ENCODE data around the gene SPAG16. TPM values are rescaled to one million over a fixed set of nuclear protein-coding genes. Genes with fewer than 3 reads are reported as not detected.

SPAG16 gene
- total RNA-seq, 1 donor from 2014 or later: 7.6 TPM

- no peak for TF ChIP-seq CTCF (IDR thresholded peaks at IDR 0.05)
- Histone ChIP-seq H3K27ac (no peak overlapping the region), H3K36me3 (no peaks in the 10 kb centered on the region), H3K4me1 (peaks cover 0 to 5% of the 10 kb centered on the region in 2 donors), H3K9me3 (peaks cover 0 to 6% of the 10 kb centered on the region in 2 donors), H3K27me3 (no peaks in the 10 kb centered on the region), H3K4me3 (no peak overlapping the region)
- intact Hi-C loops (cut with DNase I): no loop called here
- no peak for DNase-seq (ENCODE audit: low spot score in 2 of 2)
Measured at GRCh38 chr2:213281156-213281555, 3.1 kb upstream of the SPAG16 start.

- intact Hi-C loops (cut with DNase I): loop anchor here (2.0 kb wide), 1 partner anchor 1523 kb away; the partner anchor contains the start of gene BARD1
- no peaks in the 10 kb centered on the region for H3K36me3 ChIP-seq
- peaks cover 0 to 5% of the 10 kb centered on the region in 2 donors for H3K4me1 ChIP-seq
- no peak for DNase-seq (ENCODE audit: low spot score in 2 of 2)
- H3K27me3 ChIP-seq: no peaks in the 10 kb centered on the region
- no peak overlapping the region for H3K27ac ChIP-seq
- TF ChIP-seq CTCF (IDR thresholded peaks at IDR 0.05): no peak
- peak overlapping the region in 1 of 2 donors; percentile 84 for H3K4me3 ChIP-seq
- no peaks in the 10 kb centered on the region for H3K9me3 ChIP-seq
Measured at GRCh38 chr2:213285404-213285803, 1.1 kb downstream of the SPAG16 start.

GRCh38 chr2:213286161-213286560 is 1.9 kb downstream of the SPAG16 start:
- no peak for TF ChIP-seq CTCF (IDR thresholded peaks at IDR 0.05)
- Histone ChIP-seq H3K27ac (no peak overlapping the region), H3K9me3 (no peaks in the 10 kb centered on the region), H3K4me3 (no peak overlapping the region), H3K27me3 (no peaks in the 10 kb centered on the region), H3K4me1 (peaks cover 0 to 5% of the 10 kb centered on the region in 2 donors), H3K36me3 (no peaks in the 10 kb centered on the region)
- intact Hi-C loops (cut with DNase I): no loop called here
- DNase-seq (ENCODE audit: low spot score in 2 of 2): no peak

GRCh38 chr2:213288913-213289700 is 4.8 kb downstream of the SPAG16 start:
- no peaks in the 10 kb centered on the region for H3K4me1 ChIP-seq
- H3K27ac ChIP-seq: no peak overlapping the region
- DNase-seq (ENCODE audit: low spot score in 2 of 2): no peak
- intact Hi-C loops (cut with DNase I): no loop called here
- H3K4me3 ChIP-seq: no peak overlapping the region
- H3K27me3 ChIP-seq: no peaks in the 10 kb centered on the region
- no peaks in the 10 kb centered on the region for H3K9me3 ChIP-seq
- peaks cover 0 to 4% of the 10 kb centered on the region in 2 donors for H3K36me3 ChIP-seq
- no peak for TF ChIP-seq CTCF (IDR thresholded peaks at IDR 0.05)

- intact Hi-C loops (cut with DNase I): loop anchor here (2.0 kb wide), 1 partner anchor 34 kb away; no protein-coding TSS in a partner anchor
- no peak for TF ChIP-seq CTCF (IDR thresholded peaks at IDR 0.05)
- DNase-seq (ENCODE audit: low spot score in 2 of 2): no peak
- Histone ChIP-seq H3K4me1 (no peaks in the 10 kb centered on the region), H3K36me3 (peaks cover 0 to 4% of the 10 kb centered on the region in 2 donors), H3K9me3 (no peaks in the 10 kb centered on the region), H3K27ac (no peak overlapping the region), H3K4me3 (no peak overlapping the region), H3K27me3 (no peaks in the 10 kb centered on the region)
Measured at GRCh38 chr2:213290501-213290900, 6.2 kb downstream of the SPAG16 start.
